K562 (cell line): ENCODE measurements around the gene MRPL9. TPM values are rescaled to one million over a fixed set of nuclear protein-coding genes. Genes with fewer than 3 reads are reported as not detected.

Experiments
- ASH1L ChIP-seq: fragments of 450-650 bp; IDR thresholded peaks from 2 replicates; pipeline ENCODE4 v1.6.1; 2018; ENCODE audit warnings: borderline replicate concordance, mild to moderate bottlenecking, low read depth; ENCODE audit not compliant: partially characterized antibody
- EP400 ChIP-seq: fragments of 450-650 bp; IDR thresholded peaks from 2 replicates; pipeline ENCODE4 v1.6.1; 2017; ENCODE audit warnings: antibody characterized with exemption, mild to moderate bottlenecking, moderate library complexity
- ESRRA ChIP-seq: fragments of 450-650 bp; IDR thresholded peaks from 2 replicates; pipeline ENCODE4 v1.6.1; 2014; ENCODE audit warnings: low read depth, mild to moderate bottlenecking, moderate library complexity, borderline replicate concordance
- FIP1L1 ChIP-seq: fragments of 200-400 bp; formaldehyde crosslinking; IDR thresholded peaks from 2 replicates; pipeline ENCODE4 v1.6.1; 2018; ENCODE audit warnings: mild to moderate bottlenecking, low read depth, low read length; ENCODE audit not compliant: poor library complexity, severe bottlenecking
- GABPB1 ChIP-seq: sonication (generic); formaldehyde crosslinking; IDR thresholded peaks from 2 replicates; pipeline ENCODE4 v1.8.0; 2022; ENCODE audit warnings: mild to moderate bottlenecking, missing genetic modification reagents
- RFX5 ChIP-seq: IDR thresholded peaks from 2 replicates; pipeline ENCODE4 v1.6.1; 2011; ENCODE audit warnings: low read depth, mild to moderate bottlenecking, improper control_type of control experiment, low read length
- YY1 ChIP-seq, 3 experiments: IDR thresholded peaks; 2 replicates each; pipeline ENCODE4 v1.6.1; 2011; ENCODE audit warnings: low read length in 2 of 3, mild to moderate bottlenecking in 2 of 3, moderate library complexity in 2 of 3, borderline replicate concordance in 1 of 3, control low read depth in 1 of 3, low read depth in 1 of 3; ENCODE audit not compliant: insufficient read depth in 3 of 3, insufficient replicate concordance in 2 of 3, control insufficient read depth in 1 of 3, insufficient read length in 1 of 3; ENCODE audit errors: extremely low read depth in 1 of 3
- ZNF140 ChIP-seq: fragments of 250-450 bp; sonication (Bioruptor Pico); IDR thresholded peaks from 2 replicates; pipeline ENCODE4 v1.8.0; 2021; ENCODE audit warnings: moderate library complexity, mild to moderate bottlenecking, inconsistent platforms
- ZNF224 ChIP-seq: sonication (generic); formaldehyde crosslinking; IDR thresholded peaks from 2 replicates; pipeline ENCODE4 v1.8.0; 2022; ENCODE audit warnings: mild to moderate bottlenecking, missing genetic modification reagents
- ZNF253 ChIP-seq: fragments of 250-450 bp; sonication (Bioruptor Pico); conservative IDR thresholded peaks from 2 replicates; pipeline ENCODE4 v1.6.1; 2021; ENCODE audit warnings: mild to moderate bottlenecking
- polyA plus RNA-seq, 8 experiments: library from polyadenylated mRNA; depleted of rRNA in 4 of 8; stranded (reverse) in 5 of 8; unstranded in 3 of 8; fragments of >200 nt; fragmentation: Nextera tagmentation in 2 of 8; fragmentation: Illumina TruSeq in 1 of 8; extraction: Ambion mirVana in 2 of 8; extraction: Trizol in 1 of 8; gene quantifications; 2 replicates each; pipeline versions ENCODE4 v1.2.1 to v1.2.3, GENCODE V29; 2011 to 2014; ENCODE audit warnings: inconsistent platforms in 1 of 8, missing spikeins in 1 of 8
- total RNA-seq, 7 experiments: library from RNA; depleted of rRNA in 6 of 7; stranded (reverse); fragments of >200 nt in 6 of 7; fragmentation: Illumina TruSeq in 2 of 7; extraction: Trizol in 2 of 7; gene quantifications; 2 replicates each; pipeline versions ENCODE4 v1.2.1 to v1.2.3, GENCODE V29; 2011 to 2021; ENCODE audit warnings: low replicate concordance in 1 of 7
- TF ChIP-seq, protein P1 (sequence below): IDR thresholded peaks from 3 replicates; pipeline ENCODE4 v1.6.1; 2011; ENCODE audit warnings: borderline replicate concordance, mild to moderate bottlenecking, moderate library complexity; ENCODE audit not compliant: insufficient read length; ENCODE audit errors: extremely low read depth
- TF ChIP-seq, protein P2 (sequence below), 2 experiments: IDR thresholded peaks in 1 of 2; conservative IDR thresholded peaks in 1 of 2; 2 replicates each; pipeline ENCODE4 v1.6.1; 2016; ENCODE audit warnings: low read depth in 2 of 2, mild to moderate bottlenecking in 1 of 2, missing compliant biosample characterization in 1 of 2, missing genetic modification characterization in 1 of 2, moderate library complexity in 1 of 2
- TF ChIP-seq, protein P3 (sequence below): sonication (generic); formaldehyde crosslinking; IDR thresholded peaks from 2 replicates; pipeline ENCODE4 v1.8.1; 2022; ENCODE audit warnings: missing genetic modification reagents
- TF ChIP-seq, protein P4 (sequence below): conservative IDR thresholded peaks from 2 replicates; pipeline ENCODE4 v1.6.1; 2011; ENCODE audit warnings: low read depth, mild to moderate bottlenecking, low read length; ENCODE audit not compliant: control insufficient read depth

The MRPL9 gene
- total and polyA plus RNA-seq, 9 of the 15 experiments (the other 6 are each of a cell fraction or from before 2014, with no cell fraction given), result 38.0 to 162 (median 111) TPM

DNA sequence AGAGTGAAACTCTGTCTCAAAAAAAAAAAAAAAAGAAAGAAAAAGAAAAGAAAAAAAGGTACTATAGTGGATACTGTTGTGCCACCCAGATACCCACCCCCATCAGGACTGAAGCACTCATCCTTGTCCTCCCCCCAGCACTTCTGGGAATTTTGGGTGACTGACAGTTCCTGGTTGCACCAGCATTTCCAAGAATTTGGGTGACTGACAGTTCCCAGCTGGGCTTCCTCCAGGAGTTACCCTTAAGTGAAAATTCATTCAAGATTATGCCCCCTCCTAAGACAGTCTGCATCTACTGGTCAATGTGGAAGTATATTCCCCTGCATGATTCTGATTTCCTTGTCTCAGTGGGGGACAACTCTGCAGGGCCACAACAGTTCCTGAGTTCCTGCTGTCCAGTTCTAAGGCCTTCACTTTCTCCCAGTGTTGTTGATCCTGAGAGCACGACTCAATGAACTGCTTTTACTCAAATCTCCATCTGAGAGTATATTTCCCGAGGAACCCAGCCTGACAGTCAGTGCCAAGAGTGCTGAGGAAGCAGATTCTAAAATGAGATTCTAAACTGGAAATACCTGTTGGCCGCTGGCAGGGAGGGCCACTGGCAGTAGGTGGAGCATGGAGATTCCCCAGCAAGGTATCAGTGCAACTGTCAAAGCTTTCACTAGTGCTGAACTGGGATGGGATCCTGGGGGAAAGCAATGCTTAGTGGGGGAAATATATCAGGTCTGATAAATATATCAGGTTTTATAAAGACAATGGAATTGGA lies 23.5 kb downstream of the MRPL9 start (continued):
- TF ChIP-seq, protein P1, sequence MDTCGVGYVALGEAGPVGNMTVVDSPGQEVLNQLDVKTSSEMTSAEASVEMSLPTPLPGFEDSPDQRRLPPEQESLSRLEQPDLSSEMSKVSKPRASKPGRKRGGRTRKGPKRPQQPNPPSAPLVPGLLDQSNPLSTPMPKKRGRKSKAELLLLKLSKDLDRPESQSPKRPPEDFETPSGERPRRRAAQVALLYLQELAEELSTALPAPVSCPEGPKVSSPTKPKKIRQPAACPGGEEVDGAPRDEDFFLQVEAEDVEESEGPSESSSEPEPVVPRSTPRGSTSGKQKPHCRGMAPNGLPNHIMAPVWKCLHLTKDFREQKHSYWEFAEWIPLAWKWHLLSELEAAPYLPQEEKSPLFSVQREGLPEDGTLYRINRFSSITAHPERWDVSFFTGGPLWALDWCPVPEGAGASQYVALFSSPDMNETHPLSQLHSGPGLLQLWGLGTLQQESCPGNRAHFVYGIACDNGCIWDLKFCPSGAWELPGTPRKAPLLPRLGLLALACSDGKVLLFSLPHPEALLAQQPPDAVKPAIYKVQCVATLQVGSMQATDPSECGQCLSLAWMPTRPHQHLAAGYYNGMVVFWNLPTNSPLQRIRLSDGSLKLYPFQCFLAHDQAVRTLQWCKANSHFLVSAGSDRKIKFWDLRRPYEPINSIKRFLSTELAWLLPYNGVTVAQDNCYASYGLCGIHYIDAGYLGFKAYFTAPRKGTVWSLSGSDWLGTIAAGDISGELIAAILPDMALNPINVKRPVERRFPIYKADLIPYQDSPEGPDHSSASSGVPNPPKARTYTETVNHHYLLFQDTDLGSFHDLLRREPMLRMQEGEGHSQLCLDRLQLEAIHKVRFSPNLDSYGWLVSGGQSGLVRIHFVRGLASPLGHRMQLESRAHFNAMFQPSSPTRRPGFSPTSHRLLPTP, result no peak
- TF ChIP-seq, protein P2, sequence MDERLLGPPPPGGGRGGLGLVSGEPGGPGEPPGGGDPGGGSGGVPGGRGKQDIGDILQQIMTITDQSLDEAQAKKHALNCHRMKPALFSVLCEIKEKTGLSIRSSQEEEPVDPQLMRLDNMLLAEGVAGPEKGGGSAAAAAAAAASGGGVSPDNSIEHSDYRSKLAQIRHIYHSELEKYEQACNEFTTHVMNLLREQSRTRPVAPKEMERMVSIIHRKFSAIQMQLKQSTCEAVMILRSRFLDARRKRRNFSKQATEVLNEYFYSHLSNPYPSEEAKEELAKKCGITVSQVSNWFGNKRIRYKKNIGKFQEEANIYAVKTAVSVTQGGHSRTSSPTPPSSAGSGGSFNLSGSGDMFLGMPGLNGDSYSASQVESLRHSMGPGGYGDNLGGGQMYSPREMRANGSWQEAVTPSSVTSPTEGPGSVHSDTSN (CRISPR knock-in tag; IDR thresholded peaks at IDR 0.05; ENCODE audit: low read depth), result no peak
- TF ChIP-seq, protein P2 (tag; conservative IDR thresholded peaks at IDR 0.05; ENCODE audit: low read depth), result peak; percentile 76
- TF ChIP-seq ESRRA (no peak), GABPB1 (no peak), RFX5 (no peak), ASH1L (no peak), ZNF140 (CRISPR knock-in tag) (no peak), YY1 (IDR thresholded peaks at IDR 0.05; ENCODE audit: borderline replicate concordance in 1 of 3, control insufficient read depth in 1 of 3, extremely low read depth in 1 of 3, insufficient read depth in 3 of 3, insufficient read length in 1 of 3, insufficient replicate concordance in 2 of 3, low read depth in 1 of 3, low read length in 2 of 3) (no peak), ZNF253 (no peak), EP400 (no peak), FIP1L1 (no peak), ZNF224 (no peak)
- TF ChIP-seq, protein P3, sequence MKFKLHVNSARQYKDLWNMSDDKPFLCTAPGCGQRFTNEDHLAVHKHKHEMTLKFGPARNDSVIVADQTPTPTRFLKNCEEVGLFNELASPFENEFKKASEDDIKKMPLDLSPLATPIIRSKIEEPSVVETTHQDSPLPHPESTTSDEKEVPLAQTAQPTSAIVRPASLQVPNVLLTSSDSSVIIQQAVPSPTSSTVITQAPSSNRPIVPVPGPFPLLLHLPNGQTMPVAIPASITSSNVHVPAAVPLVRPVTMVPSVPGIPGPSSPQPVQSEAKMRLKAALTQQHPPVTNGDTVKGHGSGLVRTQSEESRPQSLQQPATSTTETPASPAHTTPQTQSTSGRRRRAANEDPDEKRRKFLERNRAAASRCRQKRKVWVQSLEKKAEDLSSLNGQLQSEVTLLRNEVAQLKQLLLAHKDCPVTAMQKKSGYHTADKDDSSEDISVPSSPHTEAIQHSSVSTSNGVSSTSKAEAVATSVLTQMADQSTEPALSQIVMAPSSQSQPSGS, result no peak
- TF ChIP-seq, protein P4, sequence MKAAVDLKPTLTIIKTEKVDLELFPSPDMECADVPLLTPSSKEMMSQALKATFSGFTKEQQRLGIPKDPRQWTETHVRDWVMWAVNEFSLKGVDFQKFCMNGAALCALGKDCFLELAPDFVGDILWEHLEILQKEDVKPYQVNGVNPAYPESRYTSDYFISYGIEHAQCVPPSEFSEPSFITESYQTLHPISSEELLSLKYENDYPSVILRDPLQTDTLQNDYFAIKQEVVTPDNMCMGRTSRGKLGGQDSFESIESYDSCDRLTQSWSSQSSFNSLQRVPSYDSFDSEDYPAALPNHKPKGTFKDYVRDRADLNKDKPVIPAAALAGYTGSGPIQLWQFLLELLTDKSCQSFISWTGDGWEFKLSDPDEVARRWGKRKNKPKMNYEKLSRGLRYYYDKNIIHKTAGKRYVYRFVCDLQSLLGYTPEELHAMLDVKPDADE, result no peak
